Mucosa of rectum (tissue), 2 donors: Measurements from ENCODE around the gene EDAR.

Source experiments
- H3K27ac ChIP-seq, 2 donors: one replicate each; pipeline ENCODE4 v1.7.0; 2013; ENCODE audit warnings: inconsistent platforms in 2 of 2, low read depth in 2 of 2, low read length in 2 of 2
- H3K27me3 ChIP-seq, 2 donors: one replicate each; pipeline ENCODE4 v1.7.0; 2013; ENCODE audit warnings: low read length in 2 of 2; ENCODE audit not compliant: control insufficient read depth in 2 of 2, insufficient read depth in 2 of 2
- H3K36me3 ChIP-seq, 2 donors: one replicate each; pipeline ENCODE4 v1.7.0; 2013; ENCODE audit warnings: low read length in 2 of 2; ENCODE audit not compliant: control insufficient read depth in 2 of 2, insufficient read depth in 2 of 2
- H3K4me1 ChIP-seq, 2 donors: one replicate each; pipeline ENCODE4 v1.7.0; 2013; ENCODE audit warnings: low read length in 2 of 2, mild to moderate bottlenecking in 1 of 2; ENCODE audit not compliant: control insufficient read depth in 2 of 2, insufficient read depth in 2 of 2
- H3K4me3 ChIP-seq, 2 donors: one replicate each; pipeline ENCODE4 v1.7.0; 2013; ENCODE audit warnings: low read length in 2 of 2
- H3K9ac ChIP-seq, 2 donors: one replicate each; pipeline ENCODE4 v1.7.0; 2013; ENCODE audit warnings: low read length in 2 of 2, low read depth in 1 of 2, mild to moderate bottlenecking in 1 of 2
- H3K9me3 ChIP-seq, 2 donors: one replicate each; pipeline ENCODE4 v1.7.0; 2013; ENCODE audit warnings: low read length in 2 of 2; ENCODE audit not compliant: control insufficient read depth in 2 of 2
- donor health status: healthy.
- donor health status: Normal muscosa, but diverticular disease.

The EDAR gene

DNA sequence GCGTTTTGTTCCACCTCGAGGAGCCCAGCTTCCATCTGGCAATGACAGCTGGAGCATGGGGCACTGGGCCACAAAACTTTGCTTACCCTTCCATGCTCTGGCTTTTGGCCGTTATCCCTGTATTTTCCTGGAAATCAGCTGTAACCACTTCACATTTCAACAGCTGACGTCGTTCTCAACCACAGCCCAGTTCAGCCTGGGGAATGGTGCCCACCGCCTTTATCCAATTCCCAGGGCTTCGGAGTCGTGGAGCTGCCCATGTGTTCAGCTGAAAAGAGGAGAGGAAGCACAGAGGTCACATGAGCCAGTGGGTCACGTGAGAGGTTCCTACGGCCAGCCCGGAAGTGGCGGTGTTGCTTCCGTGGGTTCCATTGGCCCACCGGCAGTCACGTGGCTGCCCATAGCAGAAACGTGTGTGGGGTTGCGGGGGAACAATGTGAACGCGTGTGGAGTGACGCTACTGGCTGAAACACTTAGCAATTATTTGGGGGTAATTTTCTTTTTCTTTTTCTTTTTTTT, 16.7 kb upstream of the EDAR start:
- H3K27ac ChIP-seq = no peak overlapping the region
- H3K9ac ChIP-seq = no peak overlapping the region
- no peak overlapping the region for H3K4me3 ChIP-seq

DNA sequence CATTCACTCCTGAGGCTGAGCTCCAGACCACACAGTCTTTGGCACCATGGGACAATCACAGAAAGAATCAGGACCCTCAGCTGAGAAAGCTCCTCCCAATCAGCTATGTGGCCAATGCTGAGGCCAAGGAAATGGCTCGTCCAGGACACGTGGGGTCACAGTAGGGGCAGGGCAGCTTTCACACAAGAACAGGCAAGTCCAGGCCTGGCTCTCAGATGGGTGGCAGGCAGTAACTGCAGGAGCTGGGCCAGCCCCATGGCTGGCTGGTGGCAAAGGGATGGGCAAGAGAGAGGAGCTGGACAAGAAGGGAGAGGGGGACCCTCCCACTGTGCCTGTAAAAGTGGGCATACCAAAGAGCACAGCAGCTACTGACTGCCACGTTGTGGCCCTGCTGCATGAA, 12.2 kb upstream of the EDAR start:
- H3K9me3 ChIP-seq = no peaks in the 10 kb centered on the region
- H3K4me3 ChIP-seq = no peak overlapping the region

More for the DNA sequence above, 16.7 kb upstream of the EDAR start:
- Histone ChIP-seq H3K9me3 (no peaks in the 10 kb centered on the region), H3K27me3 (no peaks in the 10 kb centered on the region), H3K36me3 (no peaks in the 10 kb centered on the region), H3K4me1 (peaks cover 0 to 4% of the 10 kb centered on the region in 2 donors)

GRCh38 chr2:109000738-109001137, 11.7 kb upstream of the EDAR start:
- Histone ChIP-seq H3K4me1 (no peaks in the 10 kb centered on the region), H3K9me3 (no peaks in the 10 kb centered on the region)

More for the DNA sequence above, 12.2 kb upstream of the EDAR start:
- Histone ChIP-seq H3K36me3 (no peaks in the 10 kb centered on the region), H3K9ac (no peak overlapping the region), H3K4me1 (no peaks in the 10 kb centered on the region), H3K27ac (no peak overlapping the region), H3K27me3 (no peaks in the 10 kb centered on the region)

GRCh38 chr2:108998911-108999310, 9.9 kb upstream of the EDAR start:
- Histone ChIP-seq H3K27ac (no peak overlapping the region), H3K4me1 (peaks cover 0 to 3% of the 10 kb centered on the region in 2 donors), H3K27me3 (no peaks in the 10 kb centered on the region), H3K9me3 (no peaks in the 10 kb centered on the region), H3K9ac (no peak overlapping the region), H3K4me3 (no peak overlapping the region), H3K36me3 (no peaks in the 10 kb centered on the region)

More at GRCh38 chr2:109000738-109001137, 11.7 kb upstream of the EDAR start:
- H3K27me3 ChIP-seq = no peaks in the 10 kb centered on the region
- no peaks in the 10 kb centered on the region for H3K36me3 ChIP-seq
- H3K9ac ChIP-seq = no peak overlapping the region
- no peak overlapping the region for H3K4me3 ChIP-seq
- no peak overlapping the region for H3K27ac ChIP-seq

- H3K9ac ChIP-seq = no peak overlapping the region
- no peaks in the 10 kb centered on the region for H3K36me3 ChIP-seq
- peaks cover 3 to 10% of the 10 kb centered on the region in 2 donors for H3K4me1 ChIP-seq
- H3K9me3 ChIP-seq = no peaks in the 10 kb centered on the region
- H3K4me3 ChIP-seq = no peak overlapping the region
- no peak overlapping the region for H3K27ac ChIP-seq
- H3K27me3 ChIP-seq = no peaks in the 10 kb centered on the region
These were observed 5.2 kb upstream of the EDAR start for GRCh38 chr2:108994178-108994577.

DNA sequence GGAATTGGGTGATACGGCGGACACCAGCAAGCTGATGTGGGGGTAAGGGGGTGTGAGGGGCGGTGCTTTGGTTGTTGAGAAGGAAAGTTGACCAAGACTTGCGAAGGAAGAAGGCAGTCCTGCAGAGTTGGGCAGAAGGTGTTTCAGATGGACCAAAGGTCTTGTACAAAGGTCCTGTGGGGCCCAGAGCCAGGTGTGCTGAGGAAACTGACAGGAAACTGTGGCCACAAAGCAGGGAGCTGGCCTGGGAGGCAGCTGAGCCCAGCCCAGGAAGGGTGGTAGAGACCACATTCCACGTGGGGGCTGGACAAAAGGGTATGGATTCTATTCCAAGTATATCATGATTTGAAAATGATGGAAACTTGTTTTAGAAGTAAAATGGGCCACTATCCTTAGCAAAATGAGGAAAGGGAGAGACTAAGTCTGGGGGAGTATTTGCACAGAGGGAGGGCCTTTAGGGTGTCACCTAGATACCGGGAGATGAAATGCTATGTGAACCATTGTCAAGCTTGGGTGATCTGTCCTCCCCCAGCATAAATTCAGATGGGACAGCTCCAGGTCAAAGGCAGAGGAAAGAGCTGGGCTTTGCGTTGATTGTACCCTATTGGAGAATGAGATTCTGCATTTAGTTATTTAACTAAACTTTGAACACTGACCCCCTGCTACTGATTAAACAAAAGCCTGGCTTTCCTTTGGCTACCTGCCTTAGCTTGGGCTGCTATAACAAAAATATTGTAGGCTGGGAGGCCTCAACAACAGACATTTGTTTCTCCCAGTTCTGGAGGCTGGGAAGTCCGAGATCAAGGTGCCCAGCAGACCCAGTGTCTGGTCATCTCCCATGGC, 4.3 kb upstream of the EDAR start:
- Histone ChIP-seq H3K36me3 (no peaks in the 10 kb centered on the region), H3K27me3 (no peaks in the 10 kb centered on the region), H3K4me3 (no peak overlapping the region), H3K4me1 (peaks cover 5 to 14% of the 10 kb centered on the region in 2 donors), H3K27ac (no peak overlapping the region), H3K9me3 (no peaks in the 10 kb centered on the region), H3K9ac (no peak overlapping the region)

DNA sequence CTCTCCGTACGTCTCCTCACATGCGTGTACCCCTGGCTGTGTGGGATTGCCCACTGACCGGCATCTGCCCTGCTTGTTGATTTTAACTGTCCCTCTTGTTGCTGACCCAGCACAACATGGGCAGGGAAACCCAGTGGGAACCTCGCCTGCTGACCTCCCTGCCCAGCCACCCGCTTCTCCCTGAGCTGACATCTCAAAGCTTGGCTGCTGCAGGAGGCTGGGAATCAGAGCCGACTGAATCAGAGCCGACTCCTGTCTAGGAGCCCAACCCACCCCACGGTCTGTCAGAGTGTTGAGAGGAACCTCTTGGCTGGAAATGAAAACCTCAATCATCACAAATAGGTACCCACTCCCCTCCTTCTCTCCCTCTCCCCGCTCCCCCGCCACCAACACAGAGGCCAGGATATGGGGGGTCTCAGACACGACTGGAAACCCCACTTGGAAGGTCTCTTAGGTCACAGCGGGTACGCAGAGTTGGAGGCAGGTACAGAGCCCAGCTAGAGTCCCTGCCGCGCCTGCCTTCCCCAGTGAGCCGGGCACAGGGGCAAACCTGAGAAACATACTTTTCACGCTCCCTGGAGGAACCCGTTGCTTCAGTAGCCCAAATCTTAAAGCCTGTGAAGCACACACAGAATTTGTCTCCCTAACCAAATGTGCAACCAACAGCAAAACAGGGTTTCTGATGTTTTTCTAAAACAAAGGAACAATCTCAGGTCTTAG, 784 bp downstream of the EDAR start:
- Histone ChIP-seq H3K36me3 (no peaks in the 10 kb centered on the region), H3K27ac (no peak overlapping the region), H3K27me3 (peaks cover 0 to 2% of the 10 kb centered on the region in 2 donors), H3K4me3 (peak overlapping the region; percentile 47 to 62), H3K9me3 (no peaks in the 10 kb centered on the region), H3K4me1 (peaks cover 5 to 9% of the 10 kb centered on the region in 2 donors), H3K9ac (peak overlapping the region; percentile 34 to 39)

GRCh38 chr2:108986916-108987510, 2.0 kb downstream of the EDAR start:
- Histone ChIP-seq H3K27me3 (peaks cover 0 to 2% of the 10 kb centered on the region in 2 donors), H3K4me3 (no peak overlapping the region), H3K27ac (no peak overlapping the region)

GRCh38 chr2:108983610-108984009, 5.4 kb downstream of the EDAR start:
- H3K36me3 ChIP-seq = no peaks in the 10 kb centered on the region
- H3K4me1 ChIP-seq = peaks cover 21 to 31% of the 10 kb centered on the region in 2 donors
- H3K9me3 ChIP-seq = no peaks in the 10 kb centered on the region
- peak overlapping the region in 1 of 2 donors; percentile 31 for H3K27ac ChIP-seq
- peaks cover 0 to 2% of the 10 kb centered on the region in 2 donors for H3K27me3 ChIP-seq
- no peak overlapping the region for H3K4me3 ChIP-seq
- no peak overlapping the region for H3K9ac ChIP-seq

More at GRCh38 chr2:108986916-108987510, 2.0 kb downstream of the EDAR start:
- Histone ChIP-seq H3K9ac (no peak overlapping the region), H3K4me1 (peaks cover 9 to 16% of the 10 kb centered on the region in 2 donors), H3K36me3 (no peaks in the 10 kb centered on the region), H3K9me3 (no peaks in the 10 kb centered on the region)
